GM18511 (cell line): ENCODE measurements around the gene GREB1.

Source experiments
- ATAC-seq: cut with Tn5 transposase; IDR thresholded peaks from one replicate; pipeline ENCODE4 v1.9.1; 2021; ENCODE audit warnings: mild to moderate bottlenecking, moderate library complexity; ENCODE audit not compliant: unreplicated experiment

GREB1 gene

GRCh38 chr2:11679016-11679415, 145.2 kb downstream of the GREB1 start:
- no peak for ATAC-seq

DNA sequence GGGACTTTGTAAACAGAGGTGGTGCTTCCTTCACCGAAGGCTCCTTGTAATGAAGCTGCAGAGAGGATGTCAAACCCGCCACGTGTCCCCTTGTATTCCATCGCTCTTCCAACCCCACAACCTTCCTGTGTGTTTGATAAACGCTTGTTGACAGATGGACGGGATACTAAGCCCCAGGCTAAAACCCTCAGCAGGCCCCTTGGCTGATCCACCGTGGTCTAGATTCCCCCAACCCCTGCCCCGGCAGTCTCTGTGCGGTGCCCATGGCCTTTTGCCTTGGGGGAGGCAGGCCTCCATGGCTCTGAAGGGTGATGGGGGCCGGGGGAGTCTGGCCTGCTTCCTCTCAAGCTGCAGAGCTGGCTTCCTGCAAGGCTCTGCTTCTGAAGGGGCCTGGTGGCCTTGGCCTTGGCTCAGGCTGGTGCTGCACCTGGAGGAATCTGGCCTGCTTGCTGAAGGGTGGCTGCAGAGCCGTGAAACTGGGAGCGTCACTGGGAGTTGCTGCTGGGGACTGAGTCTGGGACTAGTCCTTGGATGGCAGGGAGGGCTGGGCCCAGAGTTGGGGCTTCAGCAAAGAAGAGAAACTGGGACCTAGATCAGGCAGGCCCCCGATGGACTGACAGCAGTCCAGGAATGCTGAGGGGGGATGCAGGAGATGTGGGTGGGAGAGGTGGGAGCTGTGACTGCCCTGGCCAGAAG, 145.8 kb downstream of the GREB1 start:
- ATAC-seq = no peak

- ATAC-seq = no peak
Observed at GRCh38 chr2:11680182-11680900, 146.5 kb downstream of the GREB1 start.

DNA sequence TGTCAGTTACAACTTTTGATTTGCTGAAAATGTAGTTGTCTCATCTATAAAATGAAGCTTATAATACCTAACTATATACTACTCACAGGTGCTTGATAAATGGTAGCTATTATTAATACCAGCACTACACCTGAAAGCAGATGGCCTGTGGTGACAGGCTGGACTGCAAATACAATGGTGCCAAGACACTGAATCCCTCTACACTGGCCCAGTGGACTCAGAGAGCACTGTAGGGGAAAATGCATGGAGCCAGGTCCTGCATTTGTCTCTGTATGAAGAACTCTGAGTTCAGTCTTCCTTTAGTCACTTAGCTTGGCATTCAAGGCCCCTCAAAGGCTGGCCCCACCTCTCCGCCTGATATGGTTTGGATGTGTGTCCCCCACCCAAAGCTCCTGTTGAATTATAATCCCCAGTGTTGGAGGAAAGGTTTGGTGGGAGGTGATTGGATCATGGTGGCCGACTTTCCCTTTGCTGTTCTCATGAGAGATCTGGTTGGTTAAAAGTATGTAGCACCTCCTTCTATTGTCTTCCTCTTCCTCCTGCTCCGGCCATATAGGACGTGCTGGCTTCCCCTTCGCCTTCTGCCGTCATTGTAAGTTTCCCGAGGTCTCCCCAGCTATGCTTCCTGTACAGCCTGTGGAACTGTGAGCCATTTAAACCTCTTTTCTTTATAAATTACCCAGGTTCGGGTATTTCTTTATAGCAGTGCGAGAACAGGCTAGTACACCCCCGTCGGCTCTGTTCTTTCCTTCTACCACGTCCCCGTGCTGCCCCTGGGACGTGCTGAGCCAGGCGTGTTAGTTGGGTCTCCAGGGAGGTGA, 147.3 kb downstream of the GREB1 start:
- no peak for ATAC-seq

DNA sequence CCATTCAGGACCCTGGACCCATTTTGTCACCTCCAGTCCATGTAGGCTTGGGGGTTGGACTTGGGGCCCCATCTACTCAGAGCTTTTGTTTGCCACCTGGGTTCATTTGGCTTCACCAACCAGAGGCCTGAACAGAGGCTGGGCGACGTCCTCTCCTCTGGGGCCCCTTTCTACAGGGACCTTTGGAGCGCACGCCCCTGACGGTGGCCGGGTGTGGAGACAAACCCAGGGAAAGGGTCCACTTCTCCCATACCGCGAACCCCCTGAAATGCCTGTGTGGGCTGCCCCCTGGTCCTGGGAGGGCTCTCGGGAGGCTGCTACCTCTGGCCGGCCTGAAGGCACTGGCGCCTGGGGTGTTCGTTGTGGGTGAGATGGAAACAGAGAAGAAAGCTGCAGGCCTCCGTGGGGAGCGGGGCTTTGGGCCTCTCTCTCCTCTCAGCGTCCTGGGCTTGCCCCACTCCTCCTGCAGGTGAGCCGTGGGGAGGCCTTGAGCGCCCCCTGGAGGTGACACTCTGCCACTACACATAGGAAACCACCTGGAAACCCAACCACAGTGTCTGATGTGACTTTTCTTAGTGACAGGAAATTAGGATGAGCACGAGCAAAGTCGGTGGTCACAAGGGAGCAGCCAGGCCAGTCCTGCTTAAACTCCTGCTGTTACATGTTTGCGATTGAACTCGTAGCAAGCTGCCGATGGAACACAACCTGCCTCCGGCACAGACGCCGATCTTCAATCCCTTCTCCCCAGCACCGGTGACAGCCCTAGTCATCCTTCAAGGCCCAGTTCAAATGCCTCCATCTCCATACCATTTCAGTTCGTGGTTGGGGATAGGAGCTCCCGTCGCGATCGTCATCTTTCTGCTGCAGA, 148.1 kb downstream of the GREB1 start:
- ATAC-seq = peak; percentile 59

DNA sequence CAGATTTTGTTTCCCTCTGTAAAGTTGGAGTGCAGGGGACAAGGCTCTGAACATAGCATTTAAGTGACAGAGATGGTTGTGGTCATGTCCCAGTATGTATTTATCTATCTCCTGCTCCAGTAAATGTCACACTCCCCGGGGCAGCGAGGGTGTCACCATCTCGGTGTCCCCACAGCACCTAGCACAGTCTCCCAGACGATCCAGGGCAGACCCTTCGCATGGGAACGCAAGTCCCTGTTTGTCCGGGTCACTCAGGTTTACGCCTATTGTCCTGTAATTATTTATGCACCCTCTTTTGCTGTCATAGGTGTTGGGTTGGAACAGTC, 148.7 kb downstream of the GREB1 start:
- no peak for ATAC-seq

DNA sequence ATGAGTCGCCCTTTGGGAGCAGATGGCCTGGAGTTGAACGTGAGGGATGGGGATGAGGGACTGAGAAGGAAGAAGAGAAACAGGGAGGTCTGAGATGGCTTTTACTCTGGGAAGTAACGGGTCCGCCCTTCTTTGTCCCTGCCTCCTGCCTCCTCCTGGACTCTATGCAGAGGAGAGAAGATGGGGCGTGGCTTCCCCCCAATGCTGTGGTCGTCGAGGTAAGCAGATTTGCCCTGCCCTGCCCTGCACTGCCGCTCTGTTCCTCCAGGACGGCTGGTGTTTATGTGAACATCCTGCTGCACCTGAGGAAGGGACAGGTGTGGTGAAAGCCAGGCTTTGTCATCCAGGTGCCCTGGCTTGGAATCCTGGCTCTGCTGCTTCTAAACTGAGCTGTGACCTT, 149.6 kb downstream of the GREB1 start:
- ATAC-seq = no peak

GRCh38 chr2:11683966-11684365, 150.1 kb downstream of the GREB1 start:
- ATAC-seq = no peak

- no peak for ATAC-seq
Observed at GRCh38 chr2:11684894-11685460, 151.1 kb downstream of the GREB1 start.

DNA sequence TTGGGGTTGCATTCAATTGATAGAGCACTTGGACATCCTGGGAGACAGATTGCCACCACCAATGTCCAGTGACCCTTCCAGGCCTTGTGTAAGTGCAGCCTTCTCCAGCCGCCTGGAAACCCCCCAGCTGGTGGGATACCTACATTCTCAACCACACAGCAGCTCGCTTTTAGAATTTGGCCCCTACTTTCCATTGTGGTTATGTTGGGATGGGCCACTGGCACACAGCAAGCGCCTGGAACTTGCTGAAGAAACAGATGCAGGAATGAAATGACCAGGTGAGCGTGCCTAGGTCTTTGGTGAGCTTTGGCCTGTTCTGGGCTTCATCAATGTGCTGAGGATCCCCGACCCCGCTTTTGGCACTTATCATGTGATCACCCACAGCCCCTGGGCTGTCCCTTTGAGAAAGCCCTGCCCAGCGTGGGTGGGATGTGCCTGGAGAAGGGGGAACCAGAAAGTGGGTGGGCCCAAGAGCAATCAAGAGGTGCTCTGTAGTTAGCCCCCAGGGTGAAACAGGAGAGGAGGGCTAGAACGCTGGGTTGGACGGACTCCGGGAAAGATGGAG, 152.1 kb downstream of the GREB1 start:
- no peak for ATAC-seq

DNA sequence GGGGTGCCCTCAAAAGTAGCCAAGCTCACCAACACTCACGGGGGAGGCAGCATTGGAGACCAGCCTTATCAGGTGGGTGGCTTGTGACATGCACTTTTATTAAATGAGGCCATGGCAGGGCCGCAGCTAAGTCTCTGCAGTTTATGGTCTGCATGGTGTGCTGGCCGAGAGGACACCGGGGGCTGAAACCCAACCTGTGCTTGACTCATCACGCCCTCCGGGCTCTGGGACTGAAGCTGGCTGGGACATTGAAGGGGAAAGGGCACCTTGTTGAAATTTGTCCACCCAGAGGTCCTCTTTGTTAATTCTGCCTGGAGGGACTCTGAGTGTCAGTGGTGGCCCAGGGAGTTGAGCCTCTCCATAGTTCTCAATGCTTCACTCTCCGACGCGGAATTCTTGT, 153.9 kb downstream of the GREB1 start:
- no peak for ATAC-seq

GRCh38 chr2:11688222-11689069, 154.6 kb downstream of the GREB1 start:
- peak; percentile 82 for ATAC-seq

- no peak for ATAC-seq
Observed at GRCh38 chr2:11691076-11691660, 157.3 kb downstream of the GREB1 start.
